Loucy (cell line): Measurements from ENCODE around the gene MAP3K20.

Experiments used
- H2AFZ ChIP-seq: fragments of 200-600 bp; sonication (generic); 2 replicates; pipeline ENCODE4 v1.6.0; 2016; ENCODE audit warnings: antibody characterized with exemption, mild to moderate bottlenecking, low read length, moderate library complexity
- H3F3A ChIP-seq: fragments of 200-600 bp; 2 replicates; pipeline ENCODE4 v1.6.0; 2016; ENCODE audit warnings: antibody characterized with exemption, low read depth, mild to moderate bottlenecking
- H3K27me3 ChIP-seq: fragments of 200-600 bp; sonication (generic); 2 replicates; pipeline ENCODE4 v1.6.1; 2014; ENCODE audit warnings: low read length, mild to moderate bottlenecking; ENCODE audit not compliant: insufficient read depth, poor library complexity, severe bottlenecking
- H3K36me3 ChIP-seq: fragments of 200-600 bp; sonication (generic); 2 replicates; pipeline ENCODE4 v1.6.1; 2016; ENCODE audit warnings: low read length; ENCODE audit not compliant: insufficient read depth
- H3K4me1 ChIP-seq: fragments of 200-600 bp; sonication (generic); 2 replicates; pipeline ENCODE4 v1.5.1; 2014; ENCODE audit warnings: low read length, mild to moderate bottlenecking; ENCODE audit not compliant: insufficient read depth, poor library complexity, severe bottlenecking
- H3K4me2 ChIP-seq: fragments of 200-600 bp; sonication (generic); 2 replicates; pipeline ENCODE4 v1.6.0; 2014; ENCODE audit warnings: antibody characterized with exemption, low read length, low read depth, mild to moderate bottlenecking; ENCODE audit not compliant: poor library complexity, severe bottlenecking
- H3K4me3 ChIP-seq: fragments of 200-600 bp; sonication (generic); 2 replicates; pipeline ENCODE4 v1.5.1; 2014; ENCODE audit warnings: low read length, mild to moderate bottlenecking, mixed read lengths; ENCODE audit not compliant: poor library complexity, severe bottlenecking
- H3K79me2 ChIP-seq: fragments of 200-600 bp; sonication (generic); 2 replicates; pipeline ENCODE4 v1.6.1; 2014; ENCODE audit warnings: low read length; ENCODE audit not compliant: insufficient read depth
- H3K9ac ChIP-seq: fragments of 200-600 bp; sonication (generic); 2 replicates; pipeline ENCODE4 v1.6.0; 2014; ENCODE audit warnings: mild to moderate bottlenecking, low read depth, low read length, moderate library complexity; ENCODE audit not compliant: poor library complexity, severe bottlenecking
- H3K9me2 ChIP-seq: fragments of 200-600 bp; sonication (generic); replicated peaks from 2 replicates; pipeline ENCODE4 v1.6.1; 2016; ENCODE audit warnings: low read depth, low read length, mixed read lengths
- H3K9me3 ChIP-seq: fragments of 200-600 bp; sonication (generic); 2 replicates; pipeline ENCODE4 v1.6.1; 2014; ENCODE audit warnings: mild to moderate bottlenecking, antibody characterized with exemption, low read length, low read depth; ENCODE audit not compliant: insufficient read depth
- H4K20me1 ChIP-seq: fragments of 200-600 bp; sonication (generic); 2 replicates; pipeline ENCODE4 v1.6.0; 2014; ENCODE audit warnings: antibody characterized with exemption, low read length, mild to moderate bottlenecking; ENCODE audit not compliant: insufficient read depth, poor library complexity, severe bottlenecking
- CTCF ChIP-seq: fragments of 200-600 bp; sonication (generic); conservative IDR thresholded peaks from 2 replicates; pipeline ENCODE4 v1.5.1; 2014; ENCODE audit warnings: mild to moderate bottlenecking, antibody characterized with exemption, low read length
- EZH2phosphoT487 ChIP-seq: fragments of 200-600 bp; IDR thresholded peaks from 2 replicates; pipeline ENCODE4 v1.6.1; 2018; ENCODE audit warnings: antibody characterized with exemption, mild to moderate bottlenecking, moderate library complexity, borderline replicate concordance

Gene MAP3K20

DNA sequence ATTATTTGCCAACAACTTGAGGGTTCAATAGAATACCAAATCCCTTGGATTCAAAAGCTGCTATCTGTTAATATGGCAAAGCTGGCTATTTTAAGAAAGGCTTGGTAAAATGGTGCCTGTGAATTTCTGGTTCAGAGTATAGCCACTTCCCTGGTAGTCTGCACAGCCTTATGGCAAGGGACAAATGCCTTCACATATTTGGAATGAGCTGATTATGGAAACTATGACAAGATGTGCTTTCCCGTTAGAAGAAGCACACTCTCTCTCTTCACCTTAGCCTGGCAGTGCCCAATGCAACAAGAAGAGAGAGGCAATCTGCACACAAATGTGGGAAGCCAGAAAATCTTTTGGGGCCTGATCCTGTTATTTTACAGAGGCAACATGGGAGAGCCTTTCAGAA lies 47.5 kb upstream of the MAP3K20 start:
- TF ChIP-seq EZH2phosphoT487 (no peak), CTCF (no peak)

DNA sequence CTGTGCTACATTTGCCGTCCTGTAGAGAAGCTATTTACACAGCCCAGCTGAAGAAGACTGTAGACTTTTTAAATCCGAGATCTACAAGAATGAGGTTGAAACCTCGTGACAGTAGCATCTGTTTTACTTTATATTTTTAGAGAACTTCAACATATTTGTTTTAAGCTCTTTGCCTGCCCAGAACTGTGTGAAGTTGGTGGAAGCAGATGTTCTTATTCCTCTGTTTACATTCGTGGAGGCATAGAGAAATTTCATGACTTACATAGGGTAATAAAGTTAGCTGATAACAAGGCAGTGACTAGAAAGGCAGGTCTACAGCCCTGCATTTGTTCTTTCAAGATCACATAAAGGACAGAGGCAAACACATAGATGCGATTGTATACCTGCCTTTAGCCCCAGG lies 47.0 kb upstream of the MAP3K20 start:
- H3K9me3 ChIP-seq, result no peaks in the 10 kb centered on the region
- no peak overlapping the region for H3K4me2 ChIP-seq
- H3F3A ChIP-seq, result no peaks in the 10 kb centered on the region
- H4K20me1 ChIP-seq, result no peaks in the 10 kb centered on the region
- H3K79me2 ChIP-seq, result no peaks in the 10 kb centered on the region
- no peak overlapping the region for H2AFZ ChIP-seq
- H3K36me3 ChIP-seq, result no peaks in the 10 kb centered on the region
- no peaks in the 10 kb centered on the region for H3K4me1 ChIP-seq
- H3K27me3 ChIP-seq, result no peaks in the 10 kb centered on the region
- no peaks in the 10 kb centered on the region for H3K9me2 ChIP-seq
- no peak overlapping the region for H3K4me3 ChIP-seq
- no peak for TF ChIP-seq CTCF
- no peak for TF ChIP-seq EZH2phosphoT487
- H3K9ac ChIP-seq, result no peak overlapping the region

More for the DNA sequence above, 47.5 kb upstream of the MAP3K20 start:
- no peak overlapping the region for H3K9ac ChIP-seq
- peak overlapping the region; percentile 82 for H2AFZ ChIP-seq
- H3K4me1 ChIP-seq, result no peaks in the 10 kb centered on the region
- no peaks in the 10 kb centered on the region for H3K36me3 ChIP-seq
- no peaks in the 10 kb centered on the region for H3K27me3 ChIP-seq
- H3F3A ChIP-seq, result no peaks in the 10 kb centered on the region
- no peaks in the 10 kb centered on the region for H3K79me2 ChIP-seq
- no peak overlapping the region for H3K4me2 ChIP-seq
- H3K9me3 ChIP-seq, result no peaks in the 10 kb centered on the region
- H3K4me3 ChIP-seq, result no peak overlapping the region
- no peaks in the 10 kb centered on the region for H3K9me2 ChIP-seq
- H4K20me1 ChIP-seq, result no peaks in the 10 kb centered on the region

DNA sequence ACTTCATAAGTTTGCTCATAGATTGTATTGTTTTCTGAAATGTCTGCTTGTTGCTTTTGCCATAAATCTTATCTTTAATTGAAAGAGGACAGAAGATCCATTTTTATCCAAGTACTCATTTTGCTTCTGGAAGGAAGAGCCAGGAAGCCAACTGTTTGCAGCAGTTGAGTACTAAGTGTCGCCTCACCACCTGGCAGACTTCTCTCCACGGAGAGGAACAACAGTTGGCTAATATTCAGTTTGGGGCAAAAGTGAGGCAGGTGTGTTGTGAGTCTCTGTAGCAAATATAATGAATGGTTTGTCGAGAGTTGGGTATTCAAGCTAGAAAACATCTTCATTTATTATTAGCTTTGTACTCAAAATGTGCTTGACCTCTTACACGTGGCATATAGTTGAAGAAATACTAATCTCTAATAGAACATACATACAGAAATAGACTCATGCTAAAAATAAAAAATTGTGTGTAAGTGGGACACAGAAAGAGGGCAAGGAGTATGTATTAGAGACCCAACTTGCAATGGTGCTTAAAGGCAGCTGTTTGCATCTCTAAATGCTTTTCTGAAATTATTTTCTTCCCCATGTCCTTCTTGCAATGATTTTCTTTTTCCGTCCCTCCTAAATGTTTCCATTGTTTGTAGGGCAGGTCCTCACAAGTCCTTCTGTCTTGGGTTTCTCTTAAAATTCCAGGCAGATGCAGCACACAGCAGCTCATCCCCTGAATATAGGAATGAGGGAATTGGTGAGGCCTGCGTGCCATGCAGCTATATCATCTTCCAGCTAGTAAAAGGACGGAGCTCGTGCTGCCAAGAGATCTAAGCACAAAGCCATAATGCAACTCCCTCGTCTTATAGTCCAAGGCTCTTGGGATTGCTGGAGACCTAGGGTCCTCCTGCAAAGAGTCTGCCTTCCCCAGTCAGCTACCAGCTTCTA lies 44.8 kb upstream of the MAP3K20 start:
- no peak overlapping the region for H3K4me2 ChIP-seq
- no peak overlapping the region for H2AFZ ChIP-seq
- no peak overlapping the region for H3K4me3 ChIP-seq
- H3K9ac ChIP-seq, result no peak overlapping the region
- no peaks in the 10 kb centered on the region for H3K36me3 ChIP-seq
- no peaks in the 10 kb centered on the region for H3F3A ChIP-seq
- H3K9me3 ChIP-seq, result no peaks in the 10 kb centered on the region
- no peaks in the 10 kb centered on the region for H3K4me1 ChIP-seq
- H4K20me1 ChIP-seq, result no peaks in the 10 kb centered on the region
- no peaks in the 10 kb centered on the region for H3K27me3 ChIP-seq
- TF ChIP-seq CTCF, result no peak
- no peak for TF ChIP-seq EZH2phosphoT487
- H3K79me2 ChIP-seq, result no peaks in the 10 kb centered on the region
- no peaks in the 10 kb centered on the region for H3K9me2 ChIP-seq
